Measurements from ENCODE around the gene RGP1.

GRCh38 chr9:35716230-35716629 is 32.9 kb upstream of the RGP1 start:
- TF ChIP-seq CTCF (tag by site-specific recombination; IDR thresholded peaks at IDR 0.05) (no peak), ZNF777 (tag by site-specific recombination; IDR thresholded peaks at IDR 0.05; ENCODE audit: borderline replicate concordance) (no peak), ZNF157 (tag by site-specific recombination; IDR thresholded peaks at IDR 0.05) (no peak), ZNF561 (tag by site-specific recombination; IDR thresholded peaks at IDR 0.05; ENCODE audit: borderline replicate concordance) (no peak), REST (tag by site-specific recombination; IDR thresholded peaks at IDR 0.05) (no peak), ZNF776 (tag by site-specific recombination; IDR thresholded peaks at IDR 0.05; ENCODE audit: borderline replicate concordance) (no peak), ZNF274 (IDR thresholded peaks at IDR 0.05; ENCODE audit: low read length) (no peak), ZNF274 (tag by site-specific recombination; IDR thresholded peaks at IDR 0.05; ENCODE audit: borderline replicate concordance) (no peak), ZNF639 (tag by site-specific recombination; IDR thresholded peaks at IDR 0.05) (no peak)

All from HEK293 (cell line).